Cerebellar nuclear complex (tissue), 1 donor: ENCODE data around the gene MYO3A.
"Not testable (repeated sequence)": the region's sequence is repeated elsewhere in the genome, so short reads cannot be mapped to it uniquely, and the experiment has no call there.

Source experiments
- DNase-seq, 2 experiments: peaks; one replicate each; lab custom pipeline; 2025; lab: John Stamatoyannopoulos, UW

MYO3A gene

GRCh38 chr10:26081459-26081858 is 147.4 kb downstream of the MYO3A start:
- no peak for DNase-seq

- no peak for DNase-seq
Observed at GRCh38 chr10:26085549-26085948, 151.5 kb downstream of the MYO3A start.

GRCh38 chr10:26087666-26088065 is 153.6 kb downstream of the MYO3A start:
- no peak for DNase-seq

GRCh38 chr10:26090026-26090425 is 156.0 kb downstream of the MYO3A start:
- no peak for DNase-seq

- DNase-seq = no peak
Observed at GRCh38 chr10:26090762-26091161, 156.7 kb downstream of the MYO3A start.

GRCh38 chr10:26093229-26093628 is 159.2 kb downstream of the MYO3A start:
- DNase-seq = no peak

GRCh38 chr10:26095781-26096180 is 161.8 kb downstream of the MYO3A start:
- DNase-seq = no peak

- not testable (repeated sequence) for DNase-seq
Observed at GRCh38 chr10:26097549-26097948, 163.5 kb downstream of the MYO3A start.

GRCh38 chr10:26112532-26112931 is 178.5 kb downstream of the MYO3A start:
- no peak for DNase-seq

GRCh38 chr10:26138613-26139012 is 204.6 kb downstream of the MYO3A start:
- no peak for DNase-seq

- DNase-seq = no peak
Observed at GRCh38 chr10:26156019-26156418, 222.0 kb downstream of the MYO3A start.

- DNase-seq = no peak
Observed at GRCh38 chr10:26157734-26158133, 223.7 kb downstream of the MYO3A start.

- no peak for DNase-seq
Observed at GRCh38 chr10:26169466-26169865, 235.4 kb downstream of the MYO3A start.

- no peak for DNase-seq
Observed at GRCh38 chr10:26172131-26172530, 238.1 kb downstream of the MYO3A start.

- DNase-seq = no peak
Observed at GRCh38 chr10:26173837-26174236, 239.8 kb downstream of the MYO3A start.

GRCh38 chr10:26177341-26177740 is 243.3 kb downstream of the MYO3A start:
- DNase-seq = no peak

GRCh38 chr10:26194275-26194674 is 260.2 kb downstream of the MYO3A start:
- DNase-seq = no peak

GRCh38 chr10:26197248-26197647 is 263.2 kb downstream of the MYO3A start:
- no peak for DNase-seq

GRCh38 chr10:26198119-26198518 is 264.1 kb downstream of the MYO3A start:
- no peak for DNase-seq

- no peak for DNase-seq
Observed at GRCh38 chr10:26199841-26200240, 265.8 kb downstream of the MYO3A start.

- DNase-seq = no peak
Observed at GRCh38 chr10:26205223-26205622, 271.2 kb downstream of the MYO3A start.

GRCh38 chr10:26211781-26212444 is 277.9 kb downstream of the MYO3A start:
- no peak for DNase-seq

- no peak for DNase-seq
Observed at GRCh38 chr10:26212511-26212910, 278.5 kb downstream of the MYO3A start.

GRCh38 chr10:26213157-26213800 is 279.2 kb downstream of the MYO3A start:
- no peak for DNase-seq
